ENCODE data around the gene CABP2.
"Not testable (repeated sequence)": the region's sequence is repeated elsewhere in the genome, so short reads cannot be mapped to it uniquely, and the experiment has no call there.

Gene CABP2

GRCh38 chr11:67522844-67523555 lies at the start of gene CABP2:
CABP2 (minus strand) TSS chr11:67523446; CDS start chr11:67523326, 120 bp downstream.
- no peak for DNase-seq (ENCODE audit: low read depth)

DNA sequence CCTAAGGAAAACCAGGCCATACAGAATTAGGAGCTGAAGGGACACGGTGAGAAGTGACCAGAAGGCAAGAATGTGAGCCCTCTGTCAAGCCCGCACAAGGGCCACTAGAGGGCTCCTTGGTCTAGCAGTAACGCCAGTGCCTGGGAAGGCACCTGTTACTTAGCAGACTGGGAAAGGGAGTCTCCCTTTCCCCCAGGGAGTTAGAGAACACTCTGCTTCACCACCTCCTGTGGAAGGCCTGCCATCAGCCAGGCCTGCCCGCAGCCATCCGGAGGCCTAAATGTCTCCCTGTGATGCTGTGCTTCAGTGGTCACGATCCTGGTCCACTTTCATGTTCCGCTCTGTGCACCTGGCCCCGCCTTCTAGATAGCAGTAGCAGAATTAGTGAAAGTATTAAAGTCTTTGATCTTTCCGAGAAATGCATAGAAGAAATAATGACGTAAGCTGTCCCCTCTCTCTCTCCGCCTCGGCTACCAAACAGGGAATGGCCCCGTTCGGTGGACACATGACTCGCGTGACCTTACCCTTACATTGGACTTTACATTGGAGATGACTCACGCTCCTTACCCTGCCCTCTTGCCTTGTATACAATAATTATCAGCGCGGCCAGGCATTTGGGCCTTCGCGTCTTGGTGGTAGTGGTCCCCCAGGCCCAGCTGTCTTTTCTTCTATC lies 49.6 kb upstream of the CABP2 start:
- no peak for DNase-seq (ENCODE audit: low read depth)

DNA sequence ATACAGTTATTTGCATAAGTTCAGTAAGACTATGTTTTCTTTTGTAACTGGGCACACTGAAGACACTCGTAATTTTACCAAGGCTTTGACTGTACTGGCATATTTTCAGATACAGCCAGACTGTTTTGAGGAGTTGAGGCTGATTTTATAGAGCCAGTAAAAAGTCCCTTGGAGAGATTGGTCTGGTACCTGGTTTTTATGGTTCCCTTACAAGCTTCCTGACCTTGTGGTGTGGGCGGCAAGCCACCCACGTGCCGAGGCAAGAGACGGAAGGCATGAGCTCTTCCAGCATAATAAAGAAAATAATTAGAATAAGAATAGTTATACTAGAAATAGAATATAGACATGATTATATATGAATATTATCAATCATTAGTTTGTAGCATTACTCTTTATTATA lies 49.1 kb upstream of the CABP2 start:
- DNase-seq (ENCODE audit: low read depth): no peak

DNA sequence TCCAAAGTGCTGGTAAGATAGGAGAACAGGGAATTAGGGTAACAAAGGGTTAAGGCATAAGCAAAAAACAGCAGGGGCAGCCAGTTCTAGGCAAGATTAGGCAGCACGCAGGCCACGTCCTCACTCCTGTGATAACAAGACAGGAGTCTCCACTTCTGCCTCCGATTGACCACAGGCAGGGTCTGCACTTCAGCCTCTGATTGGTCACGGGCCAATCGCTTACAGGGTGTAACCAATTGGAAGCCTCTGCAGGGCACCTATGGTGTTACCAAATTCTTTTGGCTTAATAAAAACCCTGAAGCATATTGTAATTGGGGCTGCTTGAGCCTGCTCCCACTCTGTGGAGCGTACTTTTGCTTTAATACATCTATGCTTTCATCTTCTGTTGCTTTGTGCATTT lies 48.2 kb upstream of the CABP2 start:
- no peak for DNase-seq (ENCODE audit: low read depth)

DNA sequence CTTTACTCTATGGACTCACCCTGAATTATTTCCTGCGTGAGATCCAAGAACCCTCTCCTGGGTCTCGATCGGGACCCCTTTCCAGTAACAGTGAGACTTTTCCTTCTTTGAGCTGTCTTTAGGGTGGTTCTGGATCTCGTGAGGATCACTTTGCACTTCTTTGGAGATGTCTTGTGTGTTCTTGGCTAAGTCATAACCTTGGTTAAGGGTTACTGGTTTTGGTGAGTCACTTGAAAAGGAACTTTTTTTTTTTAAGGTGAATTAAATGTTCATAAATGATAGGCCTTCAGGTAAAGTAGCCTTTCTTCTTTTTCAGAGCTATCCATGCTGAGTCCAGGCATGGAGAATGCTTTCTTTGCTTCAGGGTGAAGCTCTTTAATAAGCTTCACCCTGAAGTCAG lies 41.0 kb upstream of the CABP2 start:
- DNase-seq (ENCODE audit: low read depth): no peak

DNA sequence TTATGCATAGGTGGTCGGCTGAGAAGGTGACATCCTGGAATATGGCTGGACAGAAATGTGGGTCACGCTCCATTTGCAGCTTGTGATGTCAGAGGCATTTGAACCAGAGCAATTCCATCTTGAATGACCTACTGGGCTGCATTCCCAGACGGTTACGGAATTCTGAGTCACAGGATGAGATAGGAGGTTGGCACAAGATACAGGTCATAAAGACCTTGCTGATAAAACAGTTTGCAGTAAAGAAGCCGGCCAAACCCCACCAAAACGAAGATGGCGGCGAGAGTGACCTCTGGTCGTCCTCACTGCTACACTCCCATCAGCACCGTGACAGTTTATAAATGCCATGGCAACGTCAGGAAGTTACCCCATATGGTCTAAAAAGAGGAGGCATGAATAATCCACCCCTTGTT lies 40.5 kb upstream of the CABP2 start:
- DNase-seq (ENCODE audit: low read depth): not testable (repeated sequence)

- DNase-seq (ENCODE audit: low read depth): no peak
Measured at GRCh38 chr11:67562963-67563704, 39.9 kb upstream of the CABP2 start.

DNA sequence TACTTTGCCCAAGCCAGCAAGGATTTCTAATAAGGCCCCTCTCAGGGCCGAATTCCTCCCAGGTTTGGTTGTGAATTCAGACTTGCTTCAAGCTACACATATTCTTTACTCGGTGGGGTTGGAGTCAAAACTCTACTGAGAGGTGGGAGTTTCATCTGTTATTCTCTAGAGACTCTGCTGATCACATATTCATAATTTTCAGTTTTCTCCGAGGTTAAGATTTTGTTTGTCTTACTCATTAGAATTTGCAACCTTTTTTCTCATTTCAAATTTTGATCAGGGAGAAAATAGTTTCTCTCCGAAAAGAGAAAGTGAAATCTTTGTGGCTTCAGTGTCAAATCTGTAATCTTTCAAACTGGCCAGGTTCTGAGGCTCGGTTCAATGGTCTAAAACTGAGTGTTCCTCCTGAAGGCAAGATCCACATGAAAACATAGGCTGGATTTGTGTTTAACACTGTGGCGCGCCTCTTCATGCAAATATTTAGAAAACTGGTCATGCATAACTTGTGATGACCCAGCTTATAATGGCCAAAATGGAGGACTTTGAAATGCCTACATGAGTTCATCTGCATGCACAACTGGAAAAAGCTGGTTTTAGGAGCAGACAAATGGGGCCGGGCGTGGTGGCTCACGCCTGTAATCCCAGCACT lies 38.8 kb upstream of the CABP2 start:
- DNase-seq (ENCODE audit: low read depth): no peak

- no peak for DNase-seq (ENCODE audit: low read depth)
Measured at GRCh38 chr11:67558084-67558772, 35.0 kb upstream of the CABP2 start.

- DNase-seq (ENCODE audit: low read depth): no peak
Measured at GRCh38 chr11:67556244-67556643, 33.0 kb upstream of the CABP2 start.

- not testable (repeated sequence) for DNase-seq (ENCODE audit: low read depth)
Measured at GRCh38 chr11:67551697-67552096, 28.5 kb upstream of the CABP2 start.

DNA sequence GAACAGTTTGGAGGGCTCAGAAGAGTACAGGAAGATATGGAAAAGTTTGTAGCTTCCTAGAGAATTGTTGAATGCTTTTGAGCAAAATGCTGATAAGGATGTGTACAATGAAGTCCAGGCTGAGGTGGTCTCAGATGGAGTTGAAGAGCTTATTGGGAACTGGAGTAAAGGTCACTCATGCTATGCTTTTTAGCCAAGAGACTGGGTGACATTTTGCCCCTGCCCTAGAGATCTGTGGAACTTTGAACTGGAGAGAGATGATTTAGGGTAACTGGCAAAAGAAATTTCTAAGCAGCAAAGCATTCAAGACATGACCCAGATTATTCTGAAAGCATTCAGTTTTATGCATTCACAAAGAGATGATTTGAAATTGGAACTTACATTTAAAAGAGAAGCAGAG lies 27.9 kb upstream of the CABP2 start:
- DNase-seq (ENCODE audit: low read depth): no peak

GRCh38 chr11:67548555-67549110 lies 25.4 kb upstream of the CABP2 start:
- no peak for DNase-seq (ENCODE audit: low read depth)

DNA sequence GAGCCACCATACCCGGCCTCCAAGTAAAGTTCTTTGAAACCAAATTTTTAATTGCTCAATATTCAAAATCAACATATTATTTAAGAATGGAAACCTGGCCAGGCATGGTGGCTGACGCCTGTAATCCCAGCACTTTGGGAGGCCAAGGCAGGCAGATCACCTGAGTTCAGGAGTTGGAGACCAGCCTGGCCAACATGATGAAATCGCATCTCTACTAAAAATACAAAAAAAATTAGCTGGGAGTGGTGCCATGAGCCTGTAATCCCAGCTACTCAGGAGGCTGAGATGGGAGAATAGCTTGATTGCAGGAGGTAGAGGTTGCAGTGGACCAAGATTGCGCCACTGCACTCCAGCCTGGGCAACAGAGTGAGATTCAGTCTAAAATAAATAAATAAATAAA lies 24.9 kb upstream of the CABP2 start:
- DNase-seq (ENCODE audit: low read depth): not testable (repeated sequence)

DNA sequence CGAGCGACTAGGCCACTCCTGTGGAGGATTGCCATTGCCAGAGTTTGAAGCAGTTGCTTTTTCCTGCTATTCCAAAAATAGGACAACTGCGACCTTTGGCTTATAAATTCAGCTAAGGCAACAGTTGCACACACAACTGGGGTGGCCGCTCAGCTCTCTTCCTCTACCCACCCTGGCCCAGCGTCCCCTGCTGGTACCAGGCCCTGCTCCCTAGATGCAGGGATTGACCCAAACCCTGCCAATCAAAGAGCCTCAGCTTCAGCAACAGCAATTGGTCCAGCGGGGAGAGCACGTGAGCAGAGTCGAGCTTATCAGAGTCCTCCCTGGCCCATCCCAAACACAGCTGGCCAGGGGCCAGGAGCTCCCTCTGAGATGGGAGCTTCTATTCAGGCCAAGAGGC lies 22.0 kb upstream of the CABP2 start:
- no peak for DNase-seq (ENCODE audit: low read depth)

GRCh38 chr11:67544616-67545242 lies 21.5 kb upstream of the CABP2 start:
- DNase-seq (ENCODE audit: low read depth): no peak

DNA sequence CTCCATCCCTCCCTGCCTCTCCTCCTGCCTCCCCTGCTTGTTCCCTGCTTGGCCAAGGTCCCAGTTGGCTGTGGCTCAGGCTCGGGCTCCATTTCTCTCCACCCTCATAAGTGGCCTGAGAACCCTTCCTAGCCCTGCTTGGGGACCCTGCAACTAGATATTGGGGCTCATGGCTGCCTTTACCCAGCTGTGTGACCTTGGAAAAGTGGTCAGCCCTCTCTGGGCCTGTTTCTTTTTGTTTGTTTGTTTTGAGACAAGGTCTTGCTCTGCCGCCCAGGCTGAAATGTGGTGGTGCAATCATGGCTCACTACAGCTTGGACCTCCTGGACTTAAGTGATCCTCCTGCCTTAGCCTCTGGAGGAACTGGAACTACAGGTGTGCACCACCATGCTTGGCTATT lies 20.3 kb upstream of the CABP2 start:
- DNase-seq (ENCODE audit: low read depth): no peak

DNA sequence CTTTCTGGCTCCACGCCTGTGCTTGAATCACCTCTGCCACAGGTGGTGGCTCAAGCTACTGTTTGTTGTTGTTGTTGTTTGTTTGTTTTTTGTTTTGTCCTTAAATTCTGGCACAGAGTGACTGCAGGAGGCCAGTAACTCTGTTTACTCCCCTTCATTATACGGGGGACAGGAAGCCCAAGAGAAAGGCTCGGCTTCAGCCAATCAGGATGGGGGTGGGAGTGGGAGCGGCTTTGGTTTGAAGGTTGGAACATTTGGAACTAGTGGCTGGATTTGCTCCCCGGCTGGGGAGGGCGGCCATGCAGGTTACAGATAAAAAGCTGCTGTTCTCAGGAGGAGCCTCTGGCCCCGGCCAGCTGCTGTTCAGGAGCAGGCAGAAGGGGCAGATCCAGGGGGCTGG lies 19.7 kb upstream of the CABP2 start:
- DNase-seq (ENCODE audit: low read depth): no peak

DNA sequence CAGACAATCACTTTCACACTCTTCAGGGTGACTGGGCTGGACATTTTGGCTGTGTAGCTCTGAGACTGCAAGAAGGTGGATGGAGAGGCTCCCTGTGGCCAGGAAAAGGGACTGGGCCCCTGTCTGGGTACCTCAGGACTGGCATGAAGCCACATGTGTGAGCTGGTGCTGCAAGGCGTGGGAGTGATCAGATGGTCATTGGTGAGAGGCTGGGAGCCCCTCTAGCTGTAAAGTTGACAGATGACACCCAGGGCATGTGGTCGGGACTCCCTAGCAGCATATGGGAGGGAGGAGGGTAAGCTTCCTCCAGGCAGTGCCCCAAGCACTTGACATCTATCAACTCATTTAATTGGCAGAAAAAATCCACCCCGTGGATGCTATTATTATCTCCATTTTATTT lies 18.9 kb upstream of the CABP2 start:
- DNase-seq (ENCODE audit: low read depth): no peak

- DNase-seq (ENCODE audit: low read depth): no peak
Measured at GRCh38 chr11:67541198-67541597, 18.0 kb upstream of the CABP2 start.

DNA sequence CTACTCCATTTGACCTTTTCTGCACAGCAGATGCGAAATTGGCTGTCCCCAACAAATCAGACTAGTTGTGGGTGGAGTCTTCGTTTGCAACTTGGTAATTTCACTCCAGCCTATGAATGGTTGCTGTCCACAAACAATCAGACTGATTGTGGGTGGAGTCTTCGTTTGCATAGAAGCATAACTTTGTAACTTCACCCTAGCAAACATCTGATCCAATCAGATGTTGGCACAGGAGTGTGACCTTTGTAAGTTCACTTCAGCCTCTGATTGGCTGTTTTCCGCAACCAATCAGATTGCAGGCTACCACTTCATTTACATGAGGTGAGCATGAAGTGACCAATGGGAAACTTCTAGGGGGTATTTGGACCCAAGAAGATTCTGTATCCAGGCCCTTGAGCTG lies 16.3 kb upstream of the CABP2 start:
- no peak for DNase-seq (ENCODE audit: low read depth)

All from stimulated activated CD8-positive, alpha-beta memory T cell treated with anti-CD3 and anti-CD28 coated beads, Interleukin-4, amount 100 ng/mL, for 24 hours (primary cell).